Measurements from ENCODE around the gene HNRNPL.
A peak's percentile ranks its signal among the peaks of the same experiment; 100 is the strongest.

HNRNPL gene

GRCh38 chr19:38849860-38850435 is at the start of gene HNRNPL:
HNRNPL (minus strand) TSS chr19:38849986; CDS start chr19:38849966, 20 bp downstream.
- TF ChIP-seq ISL1 (CRISPR knock-in tag; IDR thresholded peaks at IDR 0.05): no peak
- TF ChIP-seq ZFP3 (CRISPR knock-in tag; IDR thresholded peaks at IDR 0.05): no peak
- peak; percentile 78 for ATAC-seq

GRCh38 chr19:38898788-38899446 is 49.1 kb upstream of the HNRNPL start:
- peak; percentile 2 for ATAC-seq
- TF ChIP-seq TOX (CRISPR knock-in tag; IDR thresholded peaks at IDR 0.05; ENCODE audit: borderline replicate concordance): no peak

GRCh38 chr19:38894968-38895367 is 45.2 kb upstream of the HNRNPL start:
- TF ChIP-seq TCF4 (CRISPR knock-in tag; IDR thresholded peaks at IDR 0.05; ENCODE audit: borderline replicate concordance) (no peak), PPARA (CRISPR knock-in tag; IDR thresholded peaks at IDR 0.05; ENCODE audit: borderline replicate concordance) (no peak), ZFP30 (CRISPR knock-in tag; IDR thresholded peaks at IDR 0.05) (no peak), ARNTL (CRISPR knock-in tag; IDR thresholded peaks at IDR 0.05; ENCODE audit: borderline replicate concordance, low read depth) (no peak), ZNF70 (CRISPR knock-in tag; IDR thresholded peaks at IDR 0.05) (no peak), ZFP3 (CRISPR knock-in tag; IDR thresholded peaks at IDR 0.05) (no peak), OSR1 (CRISPR knock-in tag; IDR thresholded peaks at IDR 0.05) (no peak), RARB (CRISPR knock-in tag; IDR thresholded peaks at IDR 0.05) (no peak), POU6F1 (CRISPR knock-in tag; IDR thresholded peaks at IDR 0.05; ENCODE audit: borderline replicate concordance, low read depth) (no peak), ISL1 (CRISPR knock-in tag; IDR thresholded peaks at IDR 0.05) (no peak), ZNF565 (CRISPR knock-in tag; conservative IDR thresholded peaks at IDR 0.05; ENCODE audit: low read depth) (no peak), ESRRG (CRISPR knock-in tag; IDR thresholded peaks at IDR 0.05) (no peak), TOX (CRISPR knock-in tag; IDR thresholded peaks at IDR 0.05; ENCODE audit: borderline replicate concordance) (no peak), CSDC2 (CRISPR knock-in tag; IDR thresholded peaks at IDR 0.05) (no peak), BACH2 (CRISPR knock-in tag; IDR thresholded peaks at IDR 0.05; ENCODE audit: borderline replicate concordance) (no peak), ZC3H10 (CRISPR knock-in tag; IDR thresholded peaks at IDR 0.05) (no peak), PATZ1 (CRISPR knock-in tag; IDR thresholded peaks at IDR 0.05; ENCODE audit: borderline replicate concordance) (no peak)
- TF ChIP-seq, protein P1, sequence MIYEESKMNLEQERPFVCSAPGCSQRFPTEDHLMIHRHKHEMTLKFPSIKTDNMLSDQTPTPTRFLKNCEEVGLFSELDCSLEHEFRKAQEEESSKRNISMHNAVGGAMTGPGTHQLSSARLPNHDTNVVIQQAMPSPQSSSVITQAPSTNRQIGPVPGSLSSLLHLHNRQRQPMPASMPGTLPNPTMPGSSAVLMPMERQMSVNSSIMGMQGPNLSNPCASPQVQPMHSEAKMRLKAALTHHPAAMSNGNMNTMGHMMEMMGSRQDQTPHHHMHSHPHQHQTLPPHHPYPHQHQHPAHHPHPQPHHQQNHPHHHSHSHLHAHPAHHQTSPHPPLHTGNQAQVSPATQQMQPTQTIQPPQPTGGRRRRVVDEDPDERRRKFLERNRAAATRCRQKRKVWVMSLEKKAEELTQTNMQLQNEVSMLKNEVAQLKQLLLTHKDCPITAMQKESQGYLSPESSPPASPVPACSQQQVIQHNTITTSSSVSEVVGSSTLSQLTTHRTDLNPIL (CRISPR knock-in tag; IDR thresholded peaks at IDR 0.05; ENCODE audit: low read depth): no peak
- no peak for ATAC-seq

DNA sequence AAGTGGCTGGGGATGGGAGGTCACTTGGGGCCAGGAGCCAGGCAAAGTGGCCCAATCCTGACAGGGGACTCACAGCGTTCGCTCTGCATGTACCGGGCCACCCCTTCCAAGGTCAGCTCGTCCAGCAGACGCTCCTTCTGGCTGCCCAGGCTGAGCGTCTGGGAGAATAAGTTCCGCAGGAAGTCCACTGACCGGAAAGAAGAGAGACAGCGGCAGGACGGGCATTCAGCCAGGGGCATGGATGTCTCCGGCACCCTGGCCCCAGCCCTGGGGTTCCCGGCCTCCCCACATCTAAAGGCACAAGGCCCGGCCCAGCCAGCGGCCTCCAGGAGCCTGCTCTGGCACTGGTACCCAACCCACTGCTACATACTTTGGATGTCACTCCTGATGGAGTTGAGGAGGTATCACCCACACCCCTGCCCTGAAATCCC is 43.6 kb upstream of the HNRNPL start:
- TF ChIP-seq BACH2 (CRISPR knock-in tag; IDR thresholded peaks at IDR 0.05; ENCODE audit: borderline replicate concordance): no peak
- TF ChIP-seq, protein P1 (CRISPR knock-in tag; IDR thresholded peaks at IDR 0.05; ENCODE audit: low read depth): no peak
- TF ChIP-seq ZNF70 (CRISPR knock-in tag; IDR thresholded peaks at IDR 0.05): no peak
- no peak for TF ChIP-seq PATZ1 (CRISPR knock-in tag; IDR thresholded peaks at IDR 0.05; ENCODE audit: borderline replicate concordance)
- TF ChIP-seq PPARA (CRISPR knock-in tag; IDR thresholded peaks at IDR 0.05; ENCODE audit: borderline replicate concordance): no peak
- TF ChIP-seq ARNTL (CRISPR knock-in tag; IDR thresholded peaks at IDR 0.05; ENCODE audit: borderline replicate concordance, low read depth): no peak
- no peak for TF ChIP-seq ZNF8 (CRISPR knock-in tag; IDR thresholded peaks at IDR 0.05)
- no peak for TF ChIP-seq TCF4 (CRISPR knock-in tag; IDR thresholded peaks at IDR 0.05; ENCODE audit: borderline replicate concordance)
- no peak for TF ChIP-seq TOX (CRISPR knock-in tag; IDR thresholded peaks at IDR 0.05; ENCODE audit: borderline replicate concordance)
- TF ChIP-seq, protein P2, sequence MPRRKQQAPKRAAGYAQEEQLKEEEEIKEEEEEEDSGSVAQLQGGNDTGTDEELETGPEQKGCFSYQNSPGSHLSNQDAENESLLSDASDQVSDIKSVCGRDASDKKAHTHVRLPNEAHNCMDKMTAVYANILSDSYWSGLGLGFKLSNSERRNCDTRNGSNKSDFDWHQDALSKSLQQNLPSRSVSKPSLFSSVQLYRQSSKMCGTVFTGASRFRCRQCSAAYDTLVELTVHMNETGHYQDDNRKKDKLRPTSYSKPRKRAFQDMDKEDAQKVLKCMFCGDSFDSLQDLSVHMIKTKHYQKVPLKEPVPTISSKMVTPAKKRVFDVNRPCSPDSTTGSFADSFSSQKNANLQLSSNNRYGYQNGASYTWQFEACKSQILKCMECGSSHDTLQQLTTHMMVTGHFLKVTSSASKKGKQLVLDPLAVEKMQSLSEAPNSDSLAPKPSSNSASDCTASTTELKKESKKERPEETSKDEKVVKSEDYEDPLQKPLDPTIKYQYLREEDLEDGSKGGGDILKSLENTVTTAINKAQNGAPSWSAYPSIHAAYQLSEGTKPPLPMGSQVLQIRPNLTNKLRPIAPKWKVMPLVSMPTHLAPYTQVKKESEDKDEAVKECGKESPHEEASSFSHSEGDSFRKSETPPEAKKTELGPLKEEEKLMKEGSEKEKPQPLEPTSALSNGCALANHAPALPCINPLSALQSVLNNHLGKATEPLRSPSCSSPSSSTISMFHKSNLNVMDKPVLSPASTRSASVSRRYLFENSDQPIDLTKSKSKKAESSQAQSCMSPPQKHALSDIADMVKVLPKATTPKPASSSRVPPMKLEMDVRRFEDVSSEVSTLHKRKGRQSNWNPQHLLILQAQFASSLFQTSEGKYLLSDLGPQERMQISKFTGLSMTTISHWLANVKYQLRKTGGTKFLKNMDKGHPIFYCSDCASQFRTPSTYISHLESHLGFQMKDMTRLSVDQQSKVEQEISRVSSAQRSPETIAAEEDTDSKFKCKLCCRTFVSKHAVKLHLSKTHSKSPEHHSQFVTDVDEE (CRISPR knock-in tag; IDR thresholded peaks at IDR 0.05): no peak
- TF ChIP-seq OSR1 (CRISPR knock-in tag; IDR thresholded peaks at IDR 0.05): no peak
- no peak for ATAC-seq

All from SK-N-SH treated with all-trans-retinoic acid at 6 μM for 48 hours (cell line).